Aorta (tissue), 5 donors: ENCODE data around the gene RXRA. TPM values are rescaled to one million over a fixed set of nuclear protein-coding genes. Genes with fewer than 3 reads are reported as not detected.

Source experiments
- ATAC-seq: fragments of 200-7000 bp; cut with Tn5 transposase; one replicate; pipeline ENCODE4 v1.9.1; 2022; ENCODE audit warnings: moderate library complexity; ENCODE audit not compliant: low FRiP score
- DNase-seq, 2 donors: peaks; one replicate each; pipeline ENCODE4 v3.0.0-alpha.2; 2020
- H3K27ac ChIP-seq, 2 donors: one replicate each; pipeline ENCODE4 v1.5.1; 2013; ENCODE audit warnings: low read length in 2 of 2, mild to moderate bottlenecking in 2 of 2, moderate library complexity in 2 of 2, control low read depth in 1 of 2, inconsistent platforms in 1 of 2, low read depth in 1 of 2
- H3K27me3 ChIP-seq, 2 donors: one replicate each; pipeline ENCODE4 v1.6.1; 2013; ENCODE audit warnings: control low read depth in 1 of 2, low read length in 1 of 2, mild to moderate bottlenecking in 1 of 2, moderate library complexity in 1 of 2; ENCODE audit not compliant: insufficient read depth in 2 of 2, control insufficient read depth in 1 of 2
- H3K36me3 ChIP-seq, 2 donors: one replicate each; pipeline ENCODE4 v1.6.1; 2013; ENCODE audit warnings: control low read depth in 1 of 2, low read length in 1 of 2, mild to moderate bottlenecking in 1 of 2; ENCODE audit not compliant: insufficient read depth in 2 of 2, control insufficient read depth in 1 of 2
- H3K4me1 ChIP-seq, 2 donors: one replicate each; pipeline ENCODE4 v1.6.1; 2013; ENCODE audit warnings: low read length in 2 of 2, control low read depth in 1 of 2, mild to moderate bottlenecking in 1 of 2, moderate library complexity in 1 of 2; ENCODE audit not compliant: insufficient read depth in 2 of 2, control insufficient read depth in 1 of 2
- H3K4me3 ChIP-seq, 2 donors: one replicate each; pipeline ENCODE4 v1.5.1; 2013; ENCODE audit warnings: low read length in 2 of 2, control low read depth in 1 of 2, mild to moderate bottlenecking in 1 of 2
- H3K9me3 ChIP-seq: one replicate; pipeline ENCODE4 v1.6.1; 2013; ENCODE audit warnings: mild to moderate bottlenecking, low read length; ENCODE audit not compliant: control insufficient read depth
- WGBS, 2 donors: extraction: QIAGEN DNeasy Blood & Tissue Kit; methylation state at CpG; one replicate each; pipeline ENCODE4 v1.1.7; 2013; 5-methylcytosine and 5-hydroxymethylcytosine counted together
- intact Hi-C, 2 donors: fragments of 100-400 bp; cut with DNase I; formaldehyde crosslinking; loops; one replicate each; pipeline versions ENCODE4 v1.14.2 to v1.15.0; 2022
- polyA plus RNA-seq, 2 donors: library from polyadenylated mRNA; stranded (reverse); fragments of 200-250 nt; gene quantifications; one replicate each; pipeline ENCODE4 v1.2.3, GENCODE V29; 2013
- total RNA-seq, 2 donors: library from RNA; stranded (reverse); fragmentation: NEBNext Ultra II Directional; extraction: Animal tissue kit (Norgen Biotek cat#: 25700); gene quantifications; one replicate each; pipeline ENCODE4 v1.2.1, GENCODE V29; 2021
- donor health status: healthy with polysubstance abuse.
- donor health status: Bipolar disorder and iron deficiency.
- donor health status: DM: no; HTN: no; CAD: no.
- donor health status: DM: no; HTN: no; CAD: no.
- donor health status: DM: yes; HTN: yes; CAD: no.

RXRA gene
- total and polyA plus RNA-seq, 4 donors = 17.7 to 67.8 (median 32.7) TPM

GRCh38 chr9:134369416-134370212 is 43.4 kb downstream of the RXRA start:
- 88 to 90% methylated on average over 19 of the region's 19 CpGs for WGBS, 2 donors
- Histone ChIP-seq H3K4me3 (no peak overlapping the region), H3K27me3 (no peaks in the 10 kb centered on the region), H3K27ac (no peak overlapping the region), H3K36me3 (no peaks in the 10 kb centered on the region), H3K4me1 (no peaks in the 10 kb centered on the region), H3K9me3 (no peaks in the 10 kb centered on the region)
- ATAC-seq (no peak), DNase-seq (no peak)
- intact Hi-C loops = loop anchor here (5.0 to 10.0 kb wide), 2 partner anchors 42 to 65 kb away; partner anchors contain the start of gene RXRA (in 1 of the 2)

- intact Hi-C loops = no loop called here
- Histone ChIP-seq H3K4me1 (no peaks in the 10 kb centered on the region), H3K36me3 (no peaks in the 10 kb centered on the region), H3K9me3 (no peaks in the 10 kb centered on the region), H3K4me3 (no peak overlapping the region), H3K27me3 (no peaks in the 10 kb centered on the region), H3K27ac (no peak overlapping the region)
- DNase-seq (no peak), ATAC-seq (no peak)
- WGBS, 2 donors = 83 to 88% methylated on average over 15 of the region's 15 CpGs
Observed at GRCh38 chr9:134370213-134370492, 43.9 kb downstream of the RXRA start.

- intact Hi-C loops = no loop called here
- ATAC-seq (no peak), DNase-seq (no peak)
- Histone ChIP-seq H3K27ac (no peak overlapping the region), H3K36me3 (no peaks in the 10 kb centered on the region), H3K4me3 (no peak overlapping the region), H3K9me3 (no peaks in the 10 kb centered on the region), H3K4me1 (no peaks in the 10 kb centered on the region), H3K27me3 (no peaks in the 10 kb centered on the region)
- WGBS, 2 donors = 94 to 96% methylated on average over 16 of the region's 16 CpGs
Observed at GRCh38 chr9:134370638-134371037, 44.4 kb downstream of the RXRA start.

- Histone ChIP-seq H3K4me3 (no peak overlapping the region), H3K9me3 (no peaks in the 10 kb centered on the region), H3K4me1 (no peaks in the 10 kb centered on the region), H3K27me3 (no peaks in the 10 kb centered on the region), H3K36me3 (no peaks in the 10 kb centered on the region), H3K27ac (no peak overlapping the region)
- peak; percentile 24 for ATAC-seq
- intact Hi-C loops = no loop called here
- 88 to 92% methylated on average over 16 of the region's 16 CpGs for WGBS, 2 donors
- peak; percentile 88 to 93 for DNase-seq
Observed at GRCh38 chr9:134371731-134372130, 45.5 kb downstream of the RXRA start.

GRCh38 chr9:134372581-134373267 is 46.5 kb downstream of the RXRA start:
- Histone ChIP-seq H3K27ac (no peak overlapping the region), H3K9me3 (no peaks in the 10 kb centered on the region), H3K27me3 (no peaks in the 10 kb centered on the region), H3K36me3 (no peaks in the 10 kb centered on the region), H3K4me3 (no peak overlapping the region), H3K4me1 (no peaks in the 10 kb centered on the region)
- ATAC-seq (no peak), DNase-seq (peak; percentile 89 to 90)
- WGBS, 2 donors = 91 to 92% methylated on average over 16 of the region's 16 CpGs
- intact Hi-C loops = no loop called here

GRCh38 chr9:134373269-134373668 is 47.0 kb downstream of the RXRA start:
- H3K4me3 ChIP-seq = no peak overlapping the region
- H3K27me3 ChIP-seq = no peaks in the 10 kb centered on the region
- no peak overlapping the region for H3K27ac ChIP-seq
- H3K36me3 ChIP-seq = no peaks in the 10 kb centered on the region
- ATAC-seq (no peak), DNase-seq (no peak)
- no peaks in the 10 kb centered on the region for H3K9me3 ChIP-seq
- no peaks in the 10 kb centered on the region for H3K4me1 ChIP-seq
- 88% methylated on average over 13 of the region's 13 CpGs for WGBS, 2 donors
- intact Hi-C loops = no loop called here

- intact Hi-C loops = no loop called here
- 93 to 96% methylated on average over 17 of the region's 17 CpGs for WGBS, 2 donors
Observed at GRCh38 chr9:134373953-134374300, 47.7 kb downstream of the RXRA start.

GRCh38 chr9:134374301-134375010 is 48.2 kb downstream of the RXRA start:
- Histone ChIP-seq H3K27ac (peak overlapping the region in 1 of 2 donors; percentile 12), H3K36me3 (no peaks in the 10 kb centered on the region), H3K4me1 (no peaks in the 10 kb centered on the region), H3K27me3 (no peaks in the 10 kb centered on the region), H3K9me3 (no peaks in the 10 kb centered on the region), H3K4me3 (no peak overlapping the region)
- intact Hi-C loops = loop anchor here in 1 of 2 donors (5.0 kb wide), 1 partner anchor 58 kb away; no protein-coding TSS in a partner anchor
- ATAC-seq = no peak
- peak in 1 of 2 donors; percentile 70 for DNase-seq
- 70 to 72% methylated on average over 21 of the region's 21 CpGs for WGBS, 2 donors

More at GRCh38 chr9:134373953-134374300, 47.7 kb downstream of the RXRA start:
- Histone ChIP-seq H3K27ac (no peak overlapping the region), H3K4me1 (no peaks in the 10 kb centered on the region), H3K27me3 (no peaks in the 10 kb centered on the region), H3K36me3 (no peaks in the 10 kb centered on the region), H3K9me3 (no peaks in the 10 kb centered on the region), H3K4me3 (no peak overlapping the region)
- no peak for DNase-seq
- ATAC-seq = no peak
